SK-N-SH (cell line): ENCODE results near the gene FAM124A.

Source experiments
- FOXM1 ChIP-seq: IDR thresholded peaks from 2 replicates; pipeline ENCODE4 v1.4.0; 2012; ENCODE audit warnings: low read depth, mild to moderate bottlenecking
- GABPA ChIP-seq: IDR thresholded peaks from 2 replicates; pipeline ENCODE4 v1.4.0; 2012; ENCODE audit warnings: low read depth, mild to moderate bottlenecking
- NFIC ChIP-seq: IDR thresholded peaks from 2 replicates; pipeline ENCODE4 v1.4.0; 2012; ENCODE audit warnings: borderline replicate concordance
- RFX5 ChIP-seq: IDR thresholded peaks from 2 replicates; pipeline ENCODE4 v1.6.1; 2012; ENCODE audit warnings: mild to moderate bottlenecking, improper control_type of control experiment, low read length
- TCF12 ChIP-seq: IDR thresholded peaks from 2 replicates; pipeline ENCODE4 v1.4.0; 2012
- TEAD4 ChIP-seq: IDR thresholded peaks from 2 replicates; pipeline ENCODE4 v1.4.0; 2012; ENCODE audit warnings: mild to moderate bottlenecking, borderline replicate concordance; ENCODE audit not compliant: insufficient read depth
- YY1 ChIP-seq: IDR thresholded peaks from 2 replicates; pipeline ENCODE4 v1.4.0; 2012; ENCODE audit warnings: low read depth, mild to moderate bottlenecking
- TF ChIP-seq, protein P1 (sequence below): fragments of 200-600 bp; sonication (generic); IDR thresholded peaks from 2 replicates; pipeline ENCODE4 v1.6.1; 2017; ENCODE audit warnings: antibody characterized with exemption, mild to moderate bottlenecking, moderate library complexity

DNA sequence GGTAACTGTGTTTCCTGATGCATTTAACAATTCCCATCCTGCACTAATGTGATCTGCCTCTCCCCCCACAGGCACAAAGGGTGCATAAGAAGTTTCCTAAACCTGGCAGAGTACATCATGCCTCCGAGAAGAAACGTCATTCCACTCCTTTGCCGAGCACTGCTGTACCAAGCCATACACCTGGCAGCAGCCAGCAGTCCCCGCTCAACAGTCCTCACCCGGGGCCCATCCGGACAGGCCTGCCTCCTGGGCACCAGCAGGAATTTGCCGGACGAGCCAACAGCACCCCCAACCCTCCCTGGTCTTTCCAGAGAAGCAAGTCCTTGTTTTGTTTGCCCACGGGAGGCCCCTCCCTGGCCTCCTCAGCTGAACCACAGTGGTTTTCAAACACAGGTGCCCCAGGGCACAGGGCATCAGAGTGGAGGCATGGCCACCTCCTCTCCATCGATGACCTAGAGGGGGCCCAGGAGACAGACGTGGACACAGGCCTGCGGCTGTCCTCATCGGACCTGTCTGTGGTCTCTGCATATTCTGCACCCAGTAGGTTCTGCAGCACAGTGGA, 58.3 kb downstream of the FAM124A start:
- TF ChIP-seq YY1 = no peak
- TF ChIP-seq TCF12 = no peak
- TF ChIP-seq, protein P1, sequence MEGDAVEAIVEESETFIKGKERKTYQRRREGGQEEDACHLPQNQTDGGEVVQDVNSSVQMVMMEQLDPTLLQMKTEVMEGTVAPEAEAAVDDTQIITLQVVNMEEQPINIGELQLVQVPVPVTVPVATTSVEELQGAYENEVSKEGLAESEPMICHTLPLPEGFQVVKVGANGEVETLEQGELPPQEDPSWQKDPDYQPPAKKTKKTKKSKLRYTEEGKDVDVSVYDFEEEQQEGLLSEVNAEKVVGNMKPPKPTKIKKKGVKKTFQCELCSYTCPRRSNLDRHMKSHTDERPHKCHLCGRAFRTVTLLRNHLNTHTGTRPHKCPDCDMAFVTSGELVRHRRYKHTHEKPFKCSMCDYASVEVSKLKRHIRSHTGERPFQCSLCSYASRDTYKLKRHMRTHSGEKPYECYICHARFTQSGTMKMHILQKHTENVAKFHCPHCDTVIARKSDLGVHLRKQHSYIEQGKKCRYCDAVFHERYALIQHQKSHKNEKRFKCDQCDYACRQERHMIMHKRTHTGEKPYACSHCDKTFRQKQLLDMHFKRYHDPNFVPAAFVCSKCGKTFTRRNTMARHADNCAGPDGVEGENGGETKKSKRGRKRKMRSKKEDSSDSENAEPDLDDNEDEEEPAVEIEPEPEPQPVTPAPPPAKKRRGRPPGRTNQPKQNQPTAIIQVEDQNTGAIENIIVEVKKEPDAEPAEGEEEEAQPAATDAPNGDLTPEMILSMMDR = no peak
- no peak for TF ChIP-seq RFX5
- TF ChIP-seq GABPA = no peak
- TF ChIP-seq NFIC = no peak
- no peak for TF ChIP-seq TEAD4
- no peak for TF ChIP-seq FOXM1
